ENCODE measurements around the gene PRTN3. TPM values are rescaled to one million over a fixed set of nuclear protein-coding genes. Genes with fewer than 3 reads are reported as not detected.
"Not testable (repeated sequence)": the region's sequence is repeated elsewhere in the genome, so short reads cannot be mapped to it uniquely, and the experiment has no call there.

Gene PRTN3
- polyA plus RNA-seq, 5 donors, result 1.4 to 3.4 (median 2.2) TPM

GRCh38 chr19:843836-844545 lies 3.2 kb downstream of the PRTN3 start:
- DNase-seq, result no peak

- no peak for DNase-seq
Measured at GRCh38 chr19:844546-844971, 3.8 kb downstream of the PRTN3 start.

DNA sequence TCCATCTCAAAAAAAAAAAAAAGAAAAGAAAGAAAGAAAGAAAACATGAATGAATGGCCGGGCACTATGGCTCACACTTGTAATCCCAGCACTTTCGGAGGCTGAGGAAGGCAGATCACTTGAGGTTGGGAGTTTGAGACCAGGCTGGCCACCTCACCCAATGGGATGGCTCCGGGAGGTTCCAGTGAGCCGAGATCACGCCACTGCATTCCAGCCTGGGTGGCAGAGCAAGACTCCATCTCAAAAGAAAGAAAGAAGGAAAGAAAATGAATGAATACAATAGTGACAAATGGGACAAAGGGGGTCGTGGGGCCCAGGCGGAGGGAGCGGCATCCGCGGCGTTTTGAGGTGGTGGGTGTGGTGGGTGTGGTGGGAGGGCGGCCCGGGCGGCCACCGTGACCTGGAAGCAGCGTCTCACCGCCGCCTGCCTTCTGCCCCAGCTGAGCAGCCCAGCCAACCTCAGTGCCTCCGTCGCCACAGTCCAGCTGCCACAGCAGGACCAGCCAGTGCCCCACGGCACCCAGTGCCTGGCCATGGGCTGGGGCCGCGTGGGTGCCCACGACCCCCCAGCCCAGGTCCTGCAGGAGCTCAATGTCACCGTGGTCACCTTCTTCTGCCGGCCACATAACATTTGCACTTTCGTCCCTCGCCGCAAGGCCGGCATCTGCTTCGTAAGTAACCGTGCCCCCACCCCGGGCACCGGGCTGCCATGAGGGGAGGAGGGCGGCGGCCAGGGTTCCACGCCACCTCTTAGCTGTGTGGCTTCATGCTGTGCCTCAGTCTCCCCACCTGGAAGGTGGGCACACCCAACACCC lies 5.1 kb downstream of the PRTN3 start:
- DNase-seq, result no peak

GRCh38 chr19:848386-848921 lies 7.7 kb downstream of the PRTN3 start:
- no peak for DNase-seq

- not testable (repeated sequence) for DNase-seq
Measured at GRCh38 chr19:849195-849594, 8.4 kb downstream of the PRTN3 start.

- DNase-seq, result peak; percentile 96 to 97
Measured at GRCh38 chr19:850221-850978, 9.6 kb downstream of the PRTN3 start.

GRCh38 chr19:850979-851335 lies 10.2 kb downstream of the PRTN3 start:
- DNase-seq, result no peak

- DNase-seq, result no peak
Measured at GRCh38 chr19:852136-853013, 11.6 kb downstream of the PRTN3 start, which contains the start of gene ELANE. TSS of gene ELANE (plus strand) at chr19:852303. CDS start at chr19:852329, 26 bp downstream.

DNA sequence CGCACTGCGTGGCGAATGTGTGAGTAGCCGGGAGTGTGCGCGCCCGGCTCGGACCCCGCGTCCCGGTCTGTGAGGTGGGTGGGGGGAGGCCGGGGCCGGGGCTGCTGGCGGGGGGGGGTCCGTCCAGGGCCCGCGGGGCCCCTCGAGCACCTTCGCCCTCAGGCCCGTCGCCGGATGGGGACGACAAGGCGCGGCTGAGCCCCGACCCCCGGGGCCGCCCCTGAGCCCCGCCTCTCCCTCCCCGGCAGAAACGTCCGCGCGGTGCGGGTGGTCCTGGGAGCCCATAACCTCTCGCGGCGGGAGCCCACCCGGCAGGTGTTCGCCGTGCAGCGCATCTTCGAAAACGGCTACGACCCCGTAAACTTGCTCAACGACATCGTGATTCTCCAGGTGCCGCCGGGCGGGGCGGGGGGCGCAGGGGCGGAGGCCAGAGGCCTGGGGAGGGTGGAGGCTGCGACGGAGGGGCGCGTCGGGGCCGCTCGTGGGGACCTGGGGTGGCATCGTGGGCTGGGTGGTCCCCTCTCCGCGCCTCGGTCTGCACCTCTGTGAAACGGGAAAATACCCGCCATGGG lies 12.3 kb downstream of the PRTN3 start:
- no peak for DNase-seq

DNA sequence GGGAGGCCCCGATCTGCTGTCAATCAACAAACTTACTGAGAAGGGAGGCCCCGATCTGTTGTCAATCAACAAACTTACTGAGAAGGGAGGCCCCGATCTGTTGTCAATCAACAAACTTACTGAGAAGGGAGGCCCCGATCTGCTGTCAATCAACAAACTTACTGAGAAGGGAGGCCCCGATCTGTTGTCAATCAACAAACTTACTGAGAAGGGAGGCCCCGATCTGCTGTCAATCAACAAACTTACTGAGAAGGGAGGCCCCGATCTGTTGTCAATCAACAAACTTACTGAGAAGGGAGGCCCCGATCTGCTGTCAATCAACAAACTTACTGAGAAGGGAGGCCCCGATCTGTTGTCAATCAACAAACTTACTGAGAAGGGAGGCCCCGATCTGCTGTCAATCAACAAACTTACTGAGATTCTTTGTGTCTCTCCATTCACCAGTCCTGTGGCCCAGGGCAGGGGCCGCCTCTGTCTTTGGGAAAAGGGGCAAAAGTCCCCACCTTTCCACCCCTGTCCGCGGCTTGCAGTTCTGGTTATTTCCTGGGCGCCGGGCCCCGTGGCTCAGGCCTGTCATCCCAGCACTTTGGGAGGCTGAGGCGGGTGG lies 12.9 kb downstream of the PRTN3 start:
- DNase-seq, result not testable (repeated sequence)

DNA sequence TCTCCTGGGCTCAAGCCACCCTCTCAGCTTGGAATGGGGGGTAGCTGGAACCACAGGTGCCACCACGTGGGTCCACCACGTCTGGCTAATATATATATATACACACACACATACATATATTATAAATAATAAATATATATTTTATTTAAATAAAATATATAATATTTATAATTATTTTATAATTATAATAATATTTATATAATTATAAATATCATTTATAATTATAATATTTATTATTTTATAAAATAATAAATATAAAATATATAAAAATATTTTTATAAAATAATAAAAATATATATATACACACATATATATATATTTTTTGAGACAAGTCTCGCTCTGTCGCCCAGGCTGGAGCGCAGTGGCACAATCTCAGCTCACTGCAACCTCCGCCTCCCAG lies 13.8 kb downstream of the PRTN3 start:
- DNase-seq, result no peak

DNA sequence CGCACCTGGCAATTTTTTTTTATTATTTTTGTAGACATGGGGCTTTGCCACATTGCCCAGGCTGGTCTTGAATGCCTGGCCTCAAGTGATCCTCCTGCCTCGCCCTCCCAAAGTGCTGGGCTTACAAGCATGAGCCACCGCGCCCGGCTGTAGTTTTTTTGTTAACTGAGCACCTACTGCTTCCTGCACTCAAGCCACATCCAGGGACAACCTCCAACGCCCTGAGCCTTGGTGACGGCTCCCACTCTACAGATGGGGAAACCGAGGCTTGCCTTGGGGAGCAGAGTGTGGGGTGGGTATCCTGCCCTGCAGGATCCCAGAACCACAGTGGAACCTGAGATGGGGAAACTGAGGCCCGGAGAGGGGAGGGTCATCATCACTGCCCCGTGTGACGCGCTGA lies 14.3 kb downstream of the PRTN3 start:
- DNase-seq, result no peak

DNA sequence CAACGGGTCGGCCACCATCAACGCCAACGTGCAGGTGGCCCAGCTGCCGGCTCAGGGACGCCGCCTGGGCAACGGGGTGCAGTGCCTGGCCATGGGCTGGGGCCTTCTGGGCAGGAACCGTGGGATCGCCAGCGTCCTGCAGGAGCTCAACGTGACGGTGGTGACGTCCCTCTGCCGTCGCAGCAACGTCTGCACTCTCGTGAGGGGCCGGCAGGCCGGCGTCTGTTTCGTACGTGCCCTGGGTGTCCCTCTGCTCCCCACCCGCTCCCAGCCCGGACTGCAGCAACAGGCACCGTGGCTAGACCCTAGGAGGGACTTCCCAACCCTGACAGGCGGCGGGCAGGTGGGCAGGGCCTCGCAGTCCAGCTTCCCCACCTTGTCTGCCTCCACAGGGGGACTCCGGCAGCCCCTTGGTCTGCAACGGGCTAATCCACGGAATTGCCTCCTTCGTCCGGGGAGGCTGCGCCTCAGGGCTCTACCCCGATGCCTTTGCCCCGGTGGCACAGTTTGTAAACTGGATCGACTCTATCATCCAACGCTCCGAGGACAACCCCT lies 14.8 kb downstream of the PRTN3 start:
- no peak for DNase-seq

DNA sequence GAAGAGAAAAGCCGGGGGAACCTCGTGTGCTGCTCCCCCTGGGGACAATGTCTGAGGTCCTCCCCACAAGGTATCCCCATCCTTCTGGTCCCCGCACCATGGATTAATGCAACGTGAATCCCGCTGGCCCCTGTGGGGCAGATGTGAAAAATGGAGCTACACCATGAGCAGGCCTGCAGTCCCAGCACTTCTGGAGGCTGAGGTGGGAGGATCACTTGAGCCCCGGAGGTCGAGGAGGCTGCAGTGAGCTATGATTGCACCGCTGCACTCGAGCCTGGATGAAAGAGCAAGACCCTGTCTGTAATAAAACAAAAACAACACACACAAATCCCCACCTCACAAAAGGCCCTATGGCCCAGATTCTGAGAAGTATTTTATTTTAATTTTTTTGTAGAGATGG lies 17.5 kb downstream of the PRTN3 start:
- no peak for DNase-seq

- peak; percentile 42 to 45 for DNase-seq
Measured at GRCh38 chr19:858868-859843, 18.4 kb downstream of the PRTN3 start, which contains the start of gene CFD. TSS of gene CFD (plus strand) at chr19:859664. CDS start at chr19:859690, 26 bp downstream.

DNA sequence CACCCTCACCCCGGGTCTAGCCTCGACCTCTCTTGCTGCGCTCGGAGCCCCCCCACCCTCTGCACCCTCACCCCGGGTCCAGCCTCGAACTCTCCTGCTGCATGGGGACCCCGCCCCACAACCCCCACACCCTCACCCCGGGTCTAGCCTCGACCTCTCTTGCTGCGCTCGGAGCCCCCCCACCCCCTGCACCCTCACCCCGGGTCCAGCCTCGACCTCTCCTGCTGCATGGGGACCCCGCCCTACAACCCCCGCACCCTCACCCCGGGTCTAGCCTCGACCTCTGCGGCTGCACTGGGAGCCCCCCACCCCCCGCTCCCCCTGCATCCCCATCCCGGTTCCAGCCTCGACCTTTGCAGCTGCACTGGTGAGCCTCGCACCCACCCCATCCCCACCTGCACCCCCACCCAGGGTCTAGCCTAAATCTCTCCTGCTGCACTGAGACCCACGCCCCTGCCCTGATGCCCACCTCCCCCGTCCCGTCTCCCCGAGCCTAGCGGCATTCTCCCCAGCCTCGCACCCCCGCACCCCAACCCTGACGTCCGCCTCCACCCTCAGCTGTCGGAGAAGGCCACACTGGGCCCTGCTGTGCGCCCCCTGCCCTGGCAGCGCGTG lies 20.4 kb downstream of the PRTN3 start:
- DNase-seq, result no peak

- no peak for DNase-seq
Measured at GRCh38 chr19:861756-862580, 21.2 kb downstream of the PRTN3 start.

All from right lung (tissue), 5 donors.